HG02943 (cell line): Measurements from ENCODE around the gene SPTBN2.
"Not testable (repeated sequence)": the region's sequence is repeated elsewhere in the genome, so short reads cannot be mapped to it uniquely, and the experiment has no call there.

Experiments used
- ATAC-seq: cut with Tn5 transposase; IDR thresholded peaks from one replicate; pipeline ENCODE4 v1.9.1; 2021; ENCODE audit warnings: mild to moderate bottlenecking, low read depth, moderate library complexity; ENCODE audit not compliant: unreplicated experiment

Gene SPTBN2

DNA sequence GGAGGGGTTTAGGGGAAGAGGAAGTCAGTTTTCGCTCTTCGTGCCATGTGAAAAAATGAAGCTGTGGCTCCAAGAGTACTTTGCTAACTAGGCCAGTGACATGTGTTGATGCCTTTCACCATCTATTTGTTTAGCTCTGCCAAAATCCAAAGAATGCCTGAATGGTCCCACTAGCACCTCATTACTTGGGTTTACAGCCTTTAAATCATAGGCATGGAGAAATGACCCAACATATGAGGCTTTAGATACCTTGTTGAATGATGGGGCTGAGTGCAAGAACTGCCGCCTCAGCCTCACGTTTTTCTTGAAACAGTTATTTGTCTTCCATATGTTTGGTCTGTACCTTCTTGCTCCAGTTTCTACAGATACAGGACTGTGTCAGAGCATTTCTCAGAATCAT lies 82.2 kb downstream of the SPTBN2 start:
- no peak for ATAC-seq

GRCh38 chr11:66643745-66644437 lies 85.1 kb downstream of the SPTBN2 start:
- no peak for ATAC-seq

GRCh38 chr11:66641834-66642233 lies 87.2 kb downstream of the SPTBN2 start:
- no peak for ATAC-seq

- ATAC-seq: not testable (repeated sequence)
Observed at GRCh38 chr11:66639814-66640340, 89.1 kb downstream of the SPTBN2 start.

DNA sequence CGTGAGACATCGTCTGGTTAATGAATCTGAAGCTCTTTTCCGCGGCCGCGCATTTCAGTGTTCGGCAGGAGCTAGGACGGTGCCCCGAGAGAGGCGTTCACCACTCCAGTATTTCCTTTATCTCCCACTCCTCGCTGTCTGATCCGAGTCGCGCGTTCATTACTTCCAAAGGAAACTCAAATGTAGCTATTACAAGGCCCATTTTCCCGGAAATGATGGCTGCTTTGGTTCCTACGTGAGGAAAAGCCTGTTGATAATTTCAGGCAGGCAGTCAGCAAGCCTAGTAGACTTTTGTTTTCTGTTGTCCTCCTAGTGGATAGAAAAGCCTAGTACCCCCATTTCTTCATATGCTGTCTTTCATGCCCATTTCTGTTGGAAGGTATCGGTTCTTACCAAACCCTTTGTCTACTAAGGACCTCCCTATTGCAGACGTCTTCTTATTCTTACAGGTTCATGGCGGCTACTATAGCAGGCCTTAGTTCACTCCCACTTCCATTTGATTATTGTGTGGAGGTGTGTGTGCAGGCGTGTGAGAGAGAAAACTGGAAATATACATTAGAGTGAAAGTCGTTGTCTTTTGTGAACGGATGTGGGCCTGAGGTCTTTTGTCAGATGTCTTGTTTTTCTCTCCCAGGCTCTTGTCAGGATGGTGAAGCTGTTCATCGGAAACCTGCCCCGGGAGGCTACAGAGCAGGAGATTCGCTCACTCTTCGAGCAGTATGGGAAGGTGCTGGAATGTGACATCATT lies 89.8 kb downstream of the SPTBN2 start:
- ATAC-seq: no peak

GRCh38 chr11:66638177-66639065 lies 90.6 kb downstream of the SPTBN2 start, which contains the start of gene RBM4:
RBM4 (plus strand) TSS chr11:66638703; CDS start chr11:66639712, 1,009 bp downstream.
- ATAC-seq: peak; percentile 95

GRCh38 chr11:66637557-66638176 lies 91.3 kb downstream of the SPTBN2 start:
- ATAC-seq: peak; percentile 3

DNA sequence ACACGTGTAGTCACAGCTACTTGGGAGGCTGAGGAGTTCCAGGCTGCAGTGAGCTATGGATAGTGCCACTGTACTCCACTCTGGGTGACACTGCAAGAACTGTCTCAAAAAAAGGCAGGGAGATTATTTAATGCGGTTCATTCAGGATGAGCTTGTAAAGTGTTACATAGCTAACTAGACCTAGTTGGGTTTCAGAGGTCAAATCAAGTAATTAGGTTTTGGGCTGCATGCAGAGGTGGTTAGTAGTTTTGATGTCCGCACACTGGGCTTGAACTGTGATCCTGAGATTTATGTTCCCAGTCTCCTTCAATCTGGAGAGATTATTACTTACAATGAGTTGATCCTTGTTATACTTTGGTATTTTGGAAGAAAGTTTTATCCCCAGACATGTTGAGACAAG lies 92.6 kb downstream of the SPTBN2 start:
- no peak for ATAC-seq
